ENCODE measurements around the gene POLD3.
"Not testable (repeated sequence)": the region's sequence is repeated elsewhere in the genome, so short reads cannot be mapped to it uniquely, and the experiment has no call there.

Gene POLD3

DNA sequence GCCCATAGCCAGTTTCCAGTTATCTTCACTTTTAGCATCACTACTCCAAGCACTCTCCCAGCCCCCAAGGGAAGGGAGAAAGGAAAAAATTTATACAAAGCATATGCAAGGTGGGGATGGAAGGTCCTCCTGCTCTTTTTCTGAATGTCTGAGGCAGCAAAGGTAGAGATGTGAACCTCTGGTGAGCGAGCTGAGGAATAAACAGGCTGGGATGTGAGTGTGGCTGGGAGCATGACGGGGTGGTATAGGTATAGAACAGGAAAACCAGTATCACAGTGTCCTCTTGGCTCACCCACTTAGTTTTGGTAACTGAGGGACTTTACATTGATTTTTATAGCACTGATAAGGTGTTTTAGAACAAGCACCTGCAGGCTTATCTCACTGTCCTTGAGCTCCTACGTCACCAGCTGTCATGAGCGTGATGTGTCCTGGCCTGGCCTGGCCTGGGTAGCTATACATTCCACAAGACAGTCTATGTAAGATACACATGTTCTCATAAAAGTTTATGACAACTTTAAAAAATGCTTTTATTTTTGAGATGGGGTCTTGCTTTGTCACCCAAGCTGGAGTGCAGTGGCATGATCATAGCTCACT, 10.3 kb upstream of the POLD3 start:
- no peak for DNase-seq (ENCODE audit: low read depth)

DNA sequence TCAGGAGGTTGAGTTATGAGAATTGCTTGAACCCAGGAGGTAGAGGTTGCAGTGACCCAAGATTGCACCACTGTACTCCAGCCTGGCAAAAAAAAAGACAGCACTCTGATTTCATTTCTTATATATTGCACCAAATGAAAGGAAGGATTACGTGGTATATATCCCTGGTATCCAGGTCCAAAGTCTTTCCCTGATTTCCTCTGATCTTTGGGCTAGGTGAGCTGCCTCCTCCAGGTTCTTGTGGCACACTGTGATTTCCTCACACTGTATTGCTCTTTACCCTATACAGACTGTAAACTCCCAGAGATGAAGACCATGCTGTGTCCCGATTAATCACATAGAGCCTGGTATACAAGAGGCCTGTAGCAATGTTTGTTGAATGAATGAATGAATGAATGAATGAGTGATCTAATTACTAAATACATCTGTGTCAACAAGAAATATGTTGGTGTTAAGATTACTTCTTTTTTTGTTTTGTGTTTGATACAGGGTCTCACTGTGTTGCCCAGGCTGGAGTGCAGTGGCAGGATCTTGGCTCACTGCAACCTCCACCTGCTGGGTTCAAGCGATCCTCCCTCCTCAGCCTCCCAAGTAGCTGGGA, 9.3 kb upstream of the POLD3 start:
- DNase-seq (ENCODE audit: low read depth) = no peak

DNA sequence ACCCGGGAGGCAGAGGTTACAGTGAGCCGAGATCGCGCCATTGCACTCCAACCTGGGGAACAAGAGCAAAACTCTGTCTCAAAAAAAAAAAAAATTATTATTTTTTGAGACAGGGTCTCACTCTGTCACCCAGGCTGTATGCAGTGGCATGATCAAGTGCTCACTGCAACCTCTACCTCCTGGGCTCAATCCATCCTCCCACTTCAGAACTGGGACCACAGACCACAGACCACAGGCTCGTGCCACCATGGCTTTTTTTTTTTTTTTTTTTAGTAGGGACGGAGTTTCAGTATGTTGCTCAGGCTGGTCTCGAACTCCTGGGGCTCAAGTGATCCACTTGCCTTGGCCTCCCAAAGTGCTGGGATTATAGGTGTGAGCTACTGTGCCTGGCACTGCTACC, 1.9 kb upstream of the POLD3 start:
- not testable (repeated sequence) for DNase-seq (ENCODE audit: low read depth)

DNA sequence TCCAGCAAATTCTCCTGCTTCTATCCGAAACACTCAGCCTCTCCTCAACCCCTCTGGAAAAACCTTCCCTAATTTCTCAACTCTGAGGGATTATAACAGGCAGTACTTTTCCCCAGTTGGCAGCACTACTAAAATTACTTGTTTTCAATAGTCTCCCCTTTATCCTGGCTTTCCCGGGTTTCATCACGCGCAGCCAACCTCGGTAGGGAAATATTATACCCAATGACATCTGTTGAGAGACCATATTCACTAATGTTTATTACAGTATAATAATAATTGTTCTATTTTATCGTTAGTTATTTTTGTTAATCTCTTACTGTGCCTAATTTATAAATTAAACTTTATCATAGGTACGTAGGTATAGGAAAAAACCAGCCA, 330 bp upstream of the POLD3 start:
- DNase-seq (ENCODE audit: low read depth) = peak; percentile 35

DNA sequence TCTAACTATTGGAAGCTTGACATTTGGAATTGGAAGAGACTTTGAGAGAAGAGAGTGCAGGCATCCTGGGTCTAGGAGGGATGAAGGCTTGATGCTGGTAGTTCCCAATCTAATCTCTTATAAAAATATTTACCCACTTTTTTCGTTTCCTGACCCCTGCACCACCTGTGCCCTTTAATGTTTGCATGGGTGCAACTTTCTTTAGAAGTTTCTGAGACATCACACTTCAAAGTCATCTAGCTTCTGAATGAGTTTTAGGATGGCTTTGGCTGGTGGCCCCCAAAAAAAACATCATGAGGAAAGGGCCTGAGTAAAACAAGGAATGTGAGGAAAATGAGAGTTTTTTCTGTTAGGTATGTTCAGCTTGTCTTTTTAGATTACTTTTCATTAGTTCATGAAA, 1.1 kb downstream of the POLD3 start:
- no peak for DNase-seq (ENCODE audit: low read depth)

DNA sequence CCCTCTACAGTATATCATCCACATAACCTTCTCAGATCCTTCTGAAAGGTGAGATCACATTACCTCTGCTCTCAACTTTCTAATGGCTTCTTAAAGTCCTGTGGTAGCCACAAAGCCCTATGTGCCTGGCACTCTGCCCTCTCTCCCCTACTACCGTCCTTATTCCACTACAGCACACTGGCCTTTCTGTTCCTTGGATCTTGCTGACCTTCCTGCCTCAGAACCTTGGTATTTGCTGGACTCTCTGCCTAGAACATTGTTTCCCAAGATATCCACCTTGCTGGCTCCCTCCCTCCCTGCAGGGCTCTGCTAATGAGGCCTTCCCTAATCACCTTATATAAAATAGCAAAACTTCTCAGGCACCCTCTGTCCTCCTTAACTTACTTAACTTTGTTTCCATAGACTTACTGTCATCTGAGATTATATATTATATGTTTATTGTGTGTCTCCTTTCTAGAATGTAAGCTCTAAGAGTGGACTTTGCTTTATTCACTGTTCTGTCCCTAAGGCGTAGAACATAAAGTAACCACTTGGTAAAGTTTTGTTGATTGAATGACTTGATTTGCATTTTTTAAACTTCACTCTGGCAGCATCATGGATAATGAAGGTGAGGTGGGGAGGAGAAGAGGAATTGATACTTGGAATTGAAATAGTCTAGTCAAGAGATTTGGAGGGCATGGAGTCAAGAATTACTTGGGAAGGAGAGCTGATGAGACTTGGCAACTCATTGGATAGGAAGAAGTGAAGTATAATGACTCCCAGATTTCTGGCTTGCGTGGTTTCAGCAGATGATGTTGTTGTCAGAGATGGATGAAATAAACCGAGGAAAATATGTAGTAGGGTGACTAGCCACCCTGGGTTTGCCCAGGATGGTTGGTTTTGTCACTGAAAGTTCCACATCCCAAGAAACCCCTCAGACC, 10.5 kb downstream of the POLD3 start:
- DNase-seq (ENCODE audit: low read depth) = no peak

DNA sequence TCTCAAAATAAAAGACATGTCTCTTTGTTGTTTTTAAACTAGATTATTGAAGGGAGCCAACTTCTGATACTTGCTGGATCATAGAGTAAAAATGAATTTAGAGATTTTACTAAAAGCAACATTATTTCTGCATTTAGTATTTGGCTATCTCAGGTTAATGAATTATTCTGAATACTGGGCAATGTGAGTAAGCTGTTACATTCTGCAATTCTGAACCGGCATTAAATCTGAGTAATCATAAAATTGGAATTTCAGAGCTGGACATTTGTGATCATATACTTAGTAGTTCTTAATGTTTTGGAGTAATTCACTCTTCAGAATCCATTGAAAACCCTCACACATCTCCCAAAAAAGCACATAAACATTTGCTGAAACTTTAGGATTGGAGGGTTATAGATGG, 11.5 kb downstream of the POLD3 start:
- DNase-seq (ENCODE audit: low read depth) = no peak

DNA sequence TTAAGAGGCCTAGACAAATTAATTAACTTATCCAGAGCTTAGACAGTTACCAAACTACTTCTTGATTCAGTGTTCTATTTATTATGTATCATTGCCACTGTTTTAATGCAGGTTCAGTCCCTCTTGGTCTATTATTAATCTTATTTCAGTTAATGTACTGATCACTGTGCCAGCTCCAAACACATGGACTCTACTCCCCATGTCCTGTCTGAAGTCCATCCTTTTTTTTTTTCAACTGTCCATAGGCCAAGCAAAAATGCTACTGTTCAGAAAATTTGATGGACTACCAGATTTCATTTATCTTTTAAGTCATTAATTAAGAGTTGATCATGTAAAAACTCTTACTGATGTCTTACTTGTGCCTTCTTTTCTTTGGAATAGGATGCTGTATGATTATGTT, 11.9 kb downstream of the POLD3 start:
- DNase-seq (ENCODE audit: low read depth) = no peak

DNA sequence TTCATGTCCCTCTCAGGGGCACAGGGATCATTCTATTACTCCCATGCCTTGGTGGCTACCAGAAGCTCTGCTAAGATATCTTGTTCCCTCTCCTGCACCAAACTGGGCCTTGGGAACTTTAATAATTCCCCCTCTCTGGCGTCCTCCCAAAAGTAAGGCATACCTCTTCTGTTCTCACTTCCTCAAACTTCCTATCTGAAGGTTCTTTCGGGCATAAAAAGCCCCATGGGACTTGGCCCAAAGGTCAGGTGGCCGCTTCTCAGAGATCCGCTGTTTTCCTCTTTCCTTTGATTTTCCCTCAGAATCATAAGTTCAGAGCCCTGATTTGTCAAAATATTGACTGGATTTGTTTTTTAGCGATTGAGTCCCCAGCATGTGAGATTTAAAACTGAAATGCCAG, 13.0 kb downstream of the POLD3 start:
- DNase-seq (ENCODE audit: low read depth) = no peak

DNA sequence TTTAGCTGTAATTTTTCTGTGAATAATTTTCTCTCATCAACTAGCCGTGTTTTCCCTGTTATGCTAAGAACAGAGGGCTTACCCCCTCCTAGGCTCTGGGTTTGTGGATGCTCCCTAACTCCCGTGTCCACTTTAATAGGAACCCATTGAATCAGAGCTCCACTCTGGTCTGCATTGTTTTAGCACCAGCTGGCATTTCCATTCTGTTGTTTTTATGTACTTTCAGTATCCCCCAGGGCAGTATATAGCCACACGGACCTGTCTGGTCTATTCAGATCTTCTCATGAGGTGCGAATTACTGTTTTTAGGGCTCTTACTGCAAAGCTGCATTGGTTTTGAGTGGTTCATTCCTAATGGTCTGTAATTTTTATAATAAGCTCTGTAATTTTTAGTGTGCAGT, 16.0 kb downstream of the POLD3 start:
- DNase-seq (ENCODE audit: low read depth) = no peak

DNA sequence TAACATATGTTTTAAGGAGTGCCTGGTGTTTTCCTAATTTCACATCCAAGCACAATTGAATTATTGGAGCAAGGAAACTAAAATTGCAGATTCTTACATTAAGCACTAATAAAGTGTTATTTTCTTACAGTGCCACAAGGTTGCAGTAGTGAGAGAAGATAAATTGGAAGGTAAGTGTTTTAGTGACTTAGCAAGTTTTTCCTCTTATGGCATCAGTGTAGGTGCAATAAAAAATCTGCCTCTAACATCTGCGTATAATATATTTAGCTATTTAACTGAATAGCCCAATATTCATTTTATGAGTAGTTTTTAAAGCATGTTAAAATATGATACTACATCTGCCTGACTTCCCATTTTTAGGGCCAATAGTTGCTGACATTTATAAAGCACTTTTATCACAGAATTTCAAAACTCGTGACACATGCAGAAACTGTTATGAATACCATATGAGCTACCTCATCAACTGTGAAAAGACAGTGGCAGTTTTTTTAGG, 19.0 kb downstream of the POLD3 start:
- peak; percentile 79 for DNase-seq (ENCODE audit: low read depth)

DNA sequence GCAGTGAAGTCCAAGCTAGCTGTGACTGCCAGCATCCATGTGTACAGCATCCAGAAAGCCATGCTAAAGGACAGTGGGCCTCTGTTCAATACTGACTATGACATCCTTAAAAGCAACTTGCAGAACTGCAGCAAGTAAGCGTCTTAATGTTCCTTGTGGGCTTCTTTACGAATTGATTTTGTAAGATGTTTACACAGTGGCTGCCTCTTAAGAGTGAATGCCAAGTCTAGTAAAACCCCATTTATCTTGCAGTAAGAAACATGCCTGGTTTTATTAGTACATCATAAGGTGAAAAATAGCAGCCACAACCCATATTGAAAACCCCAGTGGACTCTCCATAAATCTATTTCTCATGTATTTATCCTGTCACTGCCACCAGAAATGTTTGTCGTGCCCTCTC, 20.5 kb downstream of the POLD3 start:
- peak; percentile 75 for DNase-seq (ENCODE audit: low read depth)

DNA sequence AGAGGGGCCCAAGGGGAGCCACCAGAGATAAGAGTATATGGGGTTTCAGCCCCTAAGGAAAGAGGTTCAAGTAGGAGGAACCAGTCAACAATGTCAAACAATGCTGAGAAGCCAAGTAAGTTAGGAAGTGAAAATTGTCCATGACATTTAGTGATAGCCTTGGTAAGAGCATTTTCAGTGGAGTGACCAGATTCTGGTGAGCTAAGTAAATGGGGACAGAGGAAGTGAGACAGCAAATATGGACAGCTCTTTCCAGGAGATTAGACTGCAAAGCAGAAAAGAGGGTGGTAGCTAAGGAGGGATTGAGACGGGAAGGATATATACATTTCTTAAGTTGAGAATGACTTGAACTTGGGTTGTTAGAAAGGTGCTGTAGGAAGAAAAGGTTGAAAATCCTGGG, 22.9 kb downstream of the POLD3 start:
- DNase-seq (ENCODE audit: low read depth) = no peak

DNA sequence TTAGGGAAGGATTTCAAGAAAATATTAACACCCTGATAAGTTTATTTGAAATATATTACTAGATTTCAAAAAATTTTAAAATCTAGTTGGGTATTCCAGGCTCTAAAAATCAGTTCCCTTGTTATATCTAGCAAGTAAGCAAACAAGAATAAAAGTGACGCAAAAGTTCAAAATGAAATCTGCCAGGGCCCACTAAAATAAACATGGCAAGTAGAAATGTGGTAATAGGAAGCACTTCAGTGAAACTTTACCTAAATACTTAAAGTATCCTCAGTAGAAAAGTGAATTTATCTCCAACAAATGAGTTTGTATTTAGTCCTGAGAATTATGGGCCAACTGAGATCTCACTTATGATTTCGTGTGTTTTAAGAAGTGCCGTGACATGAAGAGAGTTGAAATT, 23.6 kb downstream of the POLD3 start:
- no peak for DNase-seq (ENCODE audit: low read depth)

DNA sequence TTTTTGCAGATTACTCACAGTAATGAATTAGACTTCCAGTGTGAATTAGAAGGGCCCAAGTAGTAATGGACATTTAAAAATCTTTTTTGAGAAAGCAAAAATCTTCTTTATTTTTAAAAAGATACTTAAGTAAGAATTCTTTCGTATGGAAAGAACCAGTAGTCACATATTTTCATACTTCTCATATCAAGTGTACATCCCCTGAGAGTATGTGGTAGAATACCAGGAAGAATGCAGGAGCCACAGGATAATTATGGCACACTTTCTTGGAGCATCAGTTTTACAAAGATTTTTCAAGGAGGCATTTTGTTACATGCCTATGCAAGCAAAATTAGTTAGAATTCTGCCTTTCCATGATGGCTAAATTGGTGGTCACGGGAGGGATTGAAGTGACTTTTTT, 28.1 kb downstream of the POLD3 start:
- no peak for DNase-seq (ENCODE audit: low read depth)

DNA sequence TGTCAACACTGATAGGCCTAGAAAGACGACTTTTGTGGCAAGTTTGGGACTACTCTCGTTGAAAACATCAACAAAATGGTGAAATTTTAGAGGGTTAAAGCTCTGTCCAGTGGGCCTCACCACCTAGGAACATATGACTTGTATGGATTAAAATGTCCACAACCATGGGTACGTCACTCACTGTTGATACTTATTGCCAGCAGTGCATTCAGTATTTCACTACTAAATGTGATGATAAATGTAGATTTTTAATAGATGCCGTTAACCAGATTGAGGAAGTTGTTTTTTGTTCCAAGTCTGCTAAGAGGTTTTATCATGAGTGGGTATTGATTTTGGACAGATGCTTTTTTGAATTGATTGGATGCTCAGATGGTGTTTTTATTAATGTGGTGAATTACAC, 33.7 kb downstream of the POLD3 start:
- DNase-seq (ENCODE audit: low read depth) = no peak

DNA sequence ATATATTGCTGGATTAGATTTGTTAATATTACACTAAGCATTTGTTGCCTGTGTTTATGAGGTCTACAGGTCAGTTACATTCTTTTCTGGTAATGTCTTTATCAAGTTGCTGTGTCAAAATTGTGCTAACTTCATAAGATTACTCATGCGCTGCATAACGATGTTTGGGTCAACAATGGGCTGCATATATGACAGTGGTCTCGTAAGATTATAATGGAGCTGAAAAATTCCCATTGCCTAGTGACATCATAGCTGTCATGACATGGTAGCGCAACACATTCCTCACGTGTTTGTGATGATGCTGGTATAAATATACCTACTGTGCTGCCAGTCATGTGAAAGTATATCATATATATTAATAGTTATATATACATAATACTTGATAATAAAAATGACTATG, 34.2 kb downstream of the POLD3 start:
- no peak for DNase-seq (ENCODE audit: low read depth)

DNA sequence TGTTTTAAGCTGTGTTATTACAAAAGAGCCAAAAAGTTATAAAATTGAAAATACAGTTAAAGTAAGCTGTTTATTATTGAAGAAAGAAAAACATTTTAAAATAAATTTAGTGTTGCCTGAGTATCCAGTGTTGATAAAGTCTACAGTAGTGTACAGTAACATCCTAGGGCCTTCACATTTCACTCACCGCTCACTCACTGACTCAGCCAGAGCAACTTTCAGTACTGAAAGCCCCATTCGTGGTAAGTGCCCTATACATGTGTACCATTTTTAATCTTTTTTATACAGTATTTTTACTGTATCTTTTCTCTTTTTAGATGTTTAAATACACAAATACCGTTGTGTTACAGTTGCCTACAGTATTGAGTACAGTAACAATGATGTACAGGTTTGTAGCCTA, 35.0 kb downstream of the POLD3 start:
- DNase-seq (ENCODE audit: low read depth) = no peak

DNA sequence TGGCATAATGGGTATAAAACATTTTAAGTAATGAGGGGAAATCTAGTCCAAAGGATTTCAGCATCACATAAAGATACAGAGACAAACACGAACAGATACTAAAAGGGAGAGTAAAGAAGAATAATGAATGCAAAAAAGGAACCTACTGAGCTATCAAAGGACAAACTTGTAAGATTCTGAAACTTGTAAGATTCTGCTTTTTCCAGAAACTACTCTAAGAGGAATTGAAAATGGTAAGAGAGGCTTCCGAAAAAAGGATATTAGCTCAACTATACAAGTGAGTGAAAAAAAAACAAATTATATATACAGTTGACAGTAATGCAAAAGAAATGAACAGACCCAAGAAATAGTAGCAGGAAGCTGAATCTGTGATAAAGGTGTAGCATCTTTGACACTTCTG, 37.7 kb downstream of the POLD3 start:
- DNase-seq (ENCODE audit: low read depth) = no peak

DNA sequence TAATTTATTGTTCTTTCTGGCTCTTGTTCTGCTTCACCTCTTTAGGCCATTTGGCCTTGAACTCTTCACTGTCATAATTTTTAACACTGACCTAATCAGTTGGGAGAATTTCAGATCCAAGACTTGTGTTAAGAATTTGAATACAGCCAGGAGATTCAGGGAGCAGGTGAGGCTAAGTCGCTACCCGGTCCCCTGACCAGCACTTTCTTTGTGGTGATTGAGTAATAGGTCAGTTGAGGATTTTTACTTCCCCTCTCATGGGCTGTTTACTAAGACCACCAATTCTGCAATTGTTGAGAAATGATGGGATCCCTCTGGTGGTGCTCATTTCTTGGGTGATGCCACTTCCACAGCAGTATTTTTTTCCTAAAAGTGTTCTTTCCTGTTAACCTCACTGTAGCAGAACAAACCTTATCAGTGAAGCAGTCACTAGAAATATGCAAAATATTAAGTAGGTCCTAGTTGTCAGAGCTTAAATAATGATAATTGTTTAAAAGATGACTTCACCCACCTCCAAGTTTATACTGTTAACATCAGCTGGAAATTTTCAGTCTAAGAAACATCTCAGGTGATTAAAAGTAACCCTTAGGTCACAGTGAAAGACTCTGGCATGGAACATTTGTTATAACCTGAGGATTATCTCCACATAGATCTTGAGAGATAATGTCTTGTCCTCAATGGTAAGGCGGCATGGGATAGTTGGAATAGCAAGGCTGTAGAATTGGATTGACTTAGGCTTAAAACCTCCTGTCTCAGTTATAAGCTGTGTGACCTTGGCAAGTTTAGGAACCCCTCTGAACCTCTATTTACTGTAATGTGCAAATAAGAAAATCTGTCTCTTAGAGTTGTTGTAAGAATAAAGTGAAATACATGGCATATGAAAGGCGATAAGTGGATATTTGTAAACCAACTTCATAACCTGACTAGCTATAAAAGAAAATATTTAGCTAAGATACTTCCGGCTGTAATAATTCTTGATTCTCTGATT, 41.3 kb downstream of the POLD3 start:
- no peak for DNase-seq (ENCODE audit: low read depth)

DNA sequence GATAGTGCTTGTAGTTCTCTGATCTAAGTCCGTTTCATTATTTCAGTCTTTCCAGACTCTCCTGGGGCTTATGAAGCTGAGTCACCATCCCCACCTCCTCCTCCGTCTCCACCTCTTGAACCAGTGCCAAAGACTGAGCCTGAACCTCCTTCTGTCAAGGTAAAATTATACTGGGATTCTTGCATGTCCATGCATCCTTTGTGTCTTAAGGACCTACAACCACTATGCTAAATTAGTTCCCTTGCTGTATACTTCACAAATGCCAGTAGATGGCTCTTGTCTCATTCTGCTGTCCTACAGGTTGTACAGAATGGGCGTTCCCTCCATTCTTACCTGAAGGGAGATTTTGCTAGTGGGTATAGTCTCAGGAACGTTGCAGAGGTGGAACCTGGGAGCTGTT, 42.2 kb downstream of the POLD3 start:
- DNase-seq (ENCODE audit: low read depth) = peak; percentile 78

DNA sequence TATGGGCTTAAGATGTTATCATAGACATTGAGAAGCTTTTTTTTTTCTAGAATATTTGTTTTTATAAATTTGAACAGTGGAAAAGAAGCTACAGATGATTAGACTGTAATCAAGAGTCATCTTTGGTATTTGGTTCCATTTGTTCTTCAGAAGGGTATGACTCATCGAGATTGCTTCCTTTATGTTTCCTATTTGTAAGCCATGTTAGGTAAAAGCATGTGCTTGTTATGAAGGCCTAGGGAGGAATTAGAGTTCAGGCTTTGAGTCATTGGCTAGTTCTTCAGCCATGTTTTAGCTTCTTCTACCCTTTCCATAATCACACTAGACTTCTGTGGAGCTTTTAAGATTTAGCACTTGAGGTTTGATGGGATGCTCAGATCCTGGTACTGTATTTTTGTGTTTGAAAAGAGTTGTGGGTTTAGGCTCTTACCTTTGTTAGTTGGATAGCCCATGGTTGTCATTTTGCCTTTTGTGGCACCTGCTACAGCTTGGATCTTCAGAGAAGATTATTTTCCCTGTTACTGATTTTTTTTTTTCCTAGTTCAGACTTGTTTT, 44.3 kb downstream of the POLD3 start:
- DNase-seq (ENCODE audit: low read depth) = peak; percentile 93

Measured in amniotic epithelial cell (primary cell).